Muscle of leg (tissue), 11 donors: ENCODE data around the gene MED8. TPM values are rescaled to one million over a fixed set of nuclear protein-coding genes. Genes with fewer than 3 reads are reported as not detected.

Experiments
- DNase-seq: peaks from one replicate; pipeline ENCODE4 v3.0.0; 2013
- H3K27ac ChIP-seq: one replicate; pipeline ENCODE4 v1.5.1; 2013; ENCODE audit warnings: mild to moderate bottlenecking, low read length, control low read depth
- H3K27me3 ChIP-seq: one replicate; pipeline ENCODE4 v1.6.1; 2013; ENCODE audit warnings: low read length; ENCODE audit not compliant: control insufficient read depth, insufficient read depth
- H3K36me3 ChIP-seq: one replicate; pipeline ENCODE4 v1.6.1; 2013; ENCODE audit warnings: low read length; ENCODE audit not compliant: control insufficient read depth, insufficient read depth
- H3K4me1 ChIP-seq: one replicate; pipeline ENCODE4 v1.6.1; 2013; ENCODE audit warnings: low read length; ENCODE audit not compliant: control insufficient read depth, insufficient read depth
- H3K4me3 ChIP-seq: one replicate; pipeline ENCODE4 v1.5.1; 2013; ENCODE audit warnings: low read length, control low read depth
- H3K9me3 ChIP-seq: replicated peaks from 2 replicates; pipeline ENCODE4 v1.6.1; 2013; ENCODE audit warnings: low read depth, low read length; ENCODE audit not compliant: control insufficient read depth
- WGBS: methylation state at CpG from one replicate; pipeline ENCODE4 v1.1.5; 2013; ENCODE audit warnings: missing lambda C conversion rate; ENCODE audit not compliant: insufficient coverage; 5-methylcytosine and 5-hydroxymethylcytosine counted together
- polyA plus RNA-seq, 8 donors: library from polyadenylated mRNA; unstranded; fragments of 120-200 nt; gene quantifications; one replicate each; pipeline versions ENCODE4 v1.2.1 to v1.2.3, GENCODE V29; 2013; ENCODE audit warnings: inconsistent platforms in 1 of 8, low replicate concordance in 1 of 8; ENCODE audit not compliant: insufficient read length in 8 of 8, insufficient read depth in 1 of 8
- total RNA-seq: library from RNA; stranded (reverse); fragments of 120-200 nt; gene quantifications from one replicate; pipeline ENCODE4 v1.2.4, GENCODE V29; 2013

The MED8 gene
- total and polyA plus RNA-seq, 9 donors: 24.7 to 35.0 (median 28.1) TPM

DNA sequence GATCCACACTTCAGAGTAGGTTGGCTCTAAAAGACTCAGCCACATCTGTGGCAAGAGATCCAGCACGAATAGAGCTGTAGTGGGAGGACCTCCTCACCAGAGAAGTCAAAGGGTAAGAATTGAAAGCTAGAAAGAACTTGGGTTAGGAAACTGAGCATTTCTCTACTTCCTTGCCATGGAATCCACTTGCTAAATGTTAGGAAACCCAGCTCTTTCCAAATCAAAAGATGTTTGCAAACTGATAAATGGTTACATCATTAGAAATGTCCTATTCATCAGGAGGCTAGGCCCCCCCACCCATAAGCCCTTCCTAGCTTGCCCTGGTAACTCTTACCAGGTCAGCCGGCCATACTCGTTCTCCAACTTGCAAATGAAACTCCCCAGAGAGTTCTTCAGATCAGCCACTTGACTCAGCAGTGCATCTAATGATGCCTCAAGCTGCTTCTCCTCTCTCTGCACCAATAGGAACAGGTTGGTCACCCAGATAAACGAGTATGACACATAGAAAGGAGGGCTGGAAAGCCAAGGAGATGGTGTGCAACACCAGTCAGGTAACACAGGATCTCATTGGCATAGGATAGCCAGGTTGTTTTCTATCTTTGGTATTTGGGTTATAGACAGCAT, 1.5 kb downstream of the MED8 start:
- no peak for DNase-seq
- no CpG with 5 or more reads among the region's 4 CpGs for WGBS
- H3K27me3 ChIP-seq: no peaks in the 10 kb centered on the region
- no peak overlapping the region for H3K27ac ChIP-seq
- H3K9me3 ChIP-seq: no peaks in the 10 kb centered on the region
- H3K4me3 ChIP-seq: no peak overlapping the region
- peaks cover 17% of the 10 kb centered on the region for H3K4me1 ChIP-seq
- H3K36me3 ChIP-seq: peaks cover 48% of the 10 kb centered on the region

GRCh38 chr1:43386676-43387075, 2.9 kb downstream of the MED8 start:
- Histone ChIP-seq H3K4me1 (peaks cover 20% of the 10 kb centered on the region), H3K27ac (no peak overlapping the region), H3K4me3 (no peak overlapping the region), H3K9me3 (no peaks in the 10 kb centered on the region), H3K27me3 (no peaks in the 10 kb centered on the region), H3K36me3 (peaks cover 62% of the 10 kb centered on the region)
- DNase-seq: no peak
- WGBS: 94% methylated on average over 4 of the region's 6 CpGs

- no peaks in the 10 kb centered on the region for H3K9me3 ChIP-seq
- H3K27ac ChIP-seq: no peak overlapping the region
- 100% methylated on average over 1 of the region's 2 CpGs for WGBS
- no peaks in the 10 kb centered on the region for H3K27me3 ChIP-seq
- peaks cover 74% of the 10 kb centered on the region for H3K36me3 ChIP-seq
- no peak overlapping the region for H3K4me3 ChIP-seq
- H3K4me1 ChIP-seq: peaks cover 8% of the 10 kb centered on the region
- no peak for DNase-seq
Measured at GRCh38 chr1:43383449-43383848, 6.2 kb downstream of the MED8 start.

DNA sequence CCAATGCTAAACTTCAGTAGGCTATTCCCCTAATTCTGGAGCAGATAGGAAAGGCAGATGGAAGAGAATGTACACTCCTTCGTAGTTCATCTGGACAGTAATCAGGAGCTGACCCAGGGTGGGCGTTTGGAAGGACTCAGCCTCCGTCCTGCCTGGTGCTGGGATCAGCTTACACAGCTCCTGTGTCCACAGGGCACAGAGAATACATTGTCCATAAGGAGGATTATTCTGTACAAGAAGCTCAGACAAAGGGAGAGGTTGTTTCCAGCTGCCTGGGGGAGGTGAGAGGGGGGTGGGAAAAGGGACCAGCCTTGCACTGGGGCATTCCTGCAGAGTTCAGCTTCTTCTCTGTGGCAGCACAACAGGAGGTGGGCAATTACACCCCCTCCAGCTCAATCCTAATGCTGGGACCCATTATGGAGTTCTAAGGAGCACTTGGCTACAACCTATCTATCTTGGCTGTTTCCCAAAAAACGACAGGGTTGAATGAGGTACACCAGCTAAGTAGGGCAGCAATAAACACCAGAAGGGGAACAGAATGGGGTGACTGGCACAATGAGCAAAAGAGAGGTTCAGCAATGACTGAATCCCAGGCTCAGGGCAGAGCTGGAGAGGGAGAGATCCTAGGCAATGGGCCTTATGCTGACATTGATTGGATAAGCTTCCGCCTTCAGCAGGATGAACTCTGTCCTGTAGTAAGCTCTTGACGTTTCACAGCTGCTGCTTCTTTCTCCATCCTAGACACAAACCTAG, 7.4 kb downstream of the MED8 start:
- H3K27ac ChIP-seq: no peak overlapping the region
- WGBS: 19% methylated on average over 4 of the region's 6 CpGs

DNA sequence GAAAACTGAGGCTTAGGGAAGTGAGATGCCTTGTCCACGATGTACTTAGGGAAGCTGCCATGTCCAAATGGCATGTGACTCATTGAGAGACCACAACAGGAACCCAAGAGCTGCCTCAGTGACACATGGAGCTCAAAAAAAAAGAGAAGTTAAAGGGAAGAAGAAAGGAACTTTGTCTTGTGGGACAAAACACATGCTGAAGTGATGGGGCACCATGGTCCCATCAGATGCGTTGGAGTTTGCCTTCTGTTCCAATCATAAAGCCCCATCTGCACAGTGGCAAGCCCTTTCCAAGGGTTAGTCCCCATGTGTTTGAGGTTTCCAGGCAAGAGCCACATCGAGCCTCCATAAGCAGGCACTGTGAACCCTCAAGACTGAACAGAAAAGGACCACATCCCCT, 8.0 kb downstream of the MED8 start:
- Histone ChIP-seq H3K36me3 (peaks cover 63% of the 10 kb centered on the region), H3K9me3 (no peaks in the 10 kb centered on the region), H3K27me3 (no peaks in the 10 kb centered on the region), H3K4me3 (no peak overlapping the region), H3K4me1 (peaks cover 3% of the 10 kb centered on the region), H3K27ac (no peak overlapping the region)
- WGBS: 87% methylated on average over 2 of the region's 3 CpGs
- DNase-seq: peak; percentile 63

More for the DNA sequence above, 7.4 kb downstream of the MED8 start:
- DNase-seq: no peak
- Histone ChIP-seq H3K36me3 (peaks cover 69% of the 10 kb centered on the region), H3K4me3 (no peak overlapping the region), H3K4me1 (peaks cover 3% of the 10 kb centered on the region), H3K27me3 (no peaks in the 10 kb centered on the region), H3K9me3 (no peaks in the 10 kb centered on the region)

DNA sequence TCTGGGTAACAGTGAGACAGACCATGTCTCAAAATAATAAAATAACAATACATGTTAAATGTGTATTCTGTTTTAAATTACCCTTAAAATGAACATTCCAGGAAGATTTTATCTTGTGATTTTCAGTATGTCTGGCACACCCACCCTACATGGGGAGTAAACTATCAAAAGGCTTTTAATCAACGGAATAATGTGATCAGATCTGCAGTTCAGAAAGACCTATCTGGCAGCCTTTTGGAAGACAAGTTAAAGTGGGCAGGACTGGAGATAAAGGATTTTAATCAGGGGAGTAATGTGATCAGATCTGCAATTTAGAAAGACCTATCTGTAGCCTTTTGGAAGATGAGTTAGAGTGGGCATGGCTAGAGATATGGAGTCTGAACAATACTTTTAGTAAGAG, 10.1 kb downstream of the MED8 start:
- Histone ChIP-seq H3K9me3 (no peaks in the 10 kb centered on the region), H3K36me3 (peaks cover 42% of the 10 kb centered on the region), H3K4me1 (peaks cover 3% of the 10 kb centered on the region), H3K27ac (no peak overlapping the region), H3K27me3 (no peaks in the 10 kb centered on the region), H3K4me3 (no peak overlapping the region)
- no CpG with 5 or more reads among the region's 1 CpG for WGBS
- no peak for DNase-seq

DNA sequence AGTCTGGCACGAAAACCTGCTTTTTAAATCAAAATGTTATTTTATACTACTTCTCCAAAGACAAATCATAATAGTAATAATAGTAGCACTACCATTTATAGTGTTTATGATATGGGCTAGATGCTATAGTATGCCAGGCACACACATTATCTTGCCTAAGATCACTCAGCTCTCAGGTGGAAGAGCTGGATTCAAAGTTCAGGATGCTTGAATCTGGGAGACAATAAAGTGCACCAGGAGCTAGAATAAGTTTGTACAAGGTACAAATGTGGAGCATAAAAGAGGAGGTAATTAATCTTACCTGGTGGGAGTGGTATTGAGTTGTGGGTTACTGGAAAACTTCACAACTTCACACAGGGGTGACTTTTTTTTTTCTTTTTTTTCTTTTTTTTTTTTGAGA, 11.8 kb downstream of the MED8 start:
- H3K27me3 ChIP-seq: no peaks in the 10 kb centered on the region
- no peak for DNase-seq
- peaks cover 29% of the 10 kb centered on the region for H3K36me3 ChIP-seq
- no peak overlapping the region for H3K27ac ChIP-seq
- no peaks in the 10 kb centered on the region for H3K9me3 ChIP-seq
- peaks cover 3% of the 10 kb centered on the region for H3K4me1 ChIP-seq
- no CpG with 5 or more reads among the region's 1 CpG for WGBS
- H3K4me3 ChIP-seq: no peak overlapping the region

DNA sequence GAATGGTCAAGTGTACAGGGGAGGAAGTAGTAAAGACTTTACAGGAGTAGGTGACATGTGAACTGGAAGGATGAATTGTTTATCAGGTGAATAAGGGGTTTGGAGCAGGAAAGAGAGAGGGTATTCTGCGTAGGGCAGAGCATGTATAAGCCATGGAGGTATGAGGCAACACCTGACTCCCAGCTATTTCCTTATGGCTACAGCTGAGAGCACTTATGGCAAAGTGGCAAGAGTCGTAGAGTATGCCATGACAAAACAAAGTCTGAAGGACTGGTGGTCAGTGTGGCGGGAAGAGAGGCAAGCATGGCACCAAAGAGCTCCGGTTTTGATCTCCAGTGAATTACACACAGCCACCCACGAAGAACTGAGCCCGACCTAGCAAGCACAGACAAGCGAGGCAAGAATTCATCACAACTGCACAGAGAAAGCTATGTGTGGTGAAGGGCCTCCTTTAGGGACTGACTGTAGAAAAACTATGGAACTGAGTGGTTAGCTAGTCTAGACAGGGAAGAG, 12.8 kb downstream of the MED8 start:
- WGBS: 93% methylated on average over 5 of the region's 7 CpGs
- H3K27ac ChIP-seq: no peak overlapping the region
- H3K27me3 ChIP-seq: no peaks in the 10 kb centered on the region
- no peak for DNase-seq
- no peaks in the 10 kb centered on the region for H3K4me1 ChIP-seq
- H3K4me3 ChIP-seq: no peak overlapping the region
- H3K36me3 ChIP-seq: peaks cover 19% of the 10 kb centered on the region
- no peaks in the 10 kb centered on the region for H3K9me3 ChIP-seq

DNA sequence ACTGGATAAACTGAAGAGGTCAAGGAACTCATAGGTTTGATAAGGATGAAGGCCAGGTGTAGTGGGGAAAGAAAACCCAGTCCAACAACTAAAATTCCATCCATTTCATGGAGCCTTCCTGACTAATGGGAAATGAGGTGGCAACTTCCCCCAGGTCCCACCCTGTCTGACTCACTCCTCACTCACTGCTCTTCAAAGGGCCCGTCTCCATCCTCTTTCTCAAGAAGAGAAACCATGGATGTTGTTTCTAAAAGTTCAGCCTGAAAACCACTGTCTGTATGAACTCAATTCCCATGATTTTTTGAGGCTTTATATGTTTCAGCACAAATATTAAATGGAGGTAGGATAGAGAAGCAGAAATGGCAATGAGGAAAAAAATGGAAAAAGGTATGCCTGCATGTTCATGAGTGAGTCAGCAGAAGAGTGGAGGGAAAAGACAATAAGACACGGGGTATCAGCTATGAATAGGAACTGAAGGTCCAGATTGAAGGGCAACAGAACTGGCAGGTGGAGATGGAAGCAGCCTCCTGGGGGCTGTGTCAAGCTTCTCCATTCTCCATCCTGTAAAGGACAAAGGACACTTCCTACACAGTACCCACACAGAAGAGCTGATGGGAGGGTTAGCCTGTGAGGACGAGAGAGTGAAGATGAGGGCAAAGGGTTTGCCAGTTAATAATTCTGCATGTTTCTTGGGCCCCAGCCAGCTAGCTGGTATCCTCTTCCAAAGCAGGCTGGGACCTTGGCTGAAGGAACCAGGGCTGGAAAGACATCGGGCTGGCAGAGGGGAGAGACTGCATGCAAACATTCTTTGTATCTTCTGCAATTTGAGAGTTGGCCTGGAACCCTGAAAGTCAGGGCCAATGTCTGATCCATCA, 16.3 kb downstream of the MED8 start:
- WGBS: 78% methylated on average over 3 of the region's 4 CpGs
- H3K36me3 ChIP-seq: peaks cover 9% of the 10 kb centered on the region
- no peak overlapping the region for H3K27ac ChIP-seq
- no peaks in the 10 kb centered on the region for H3K9me3 ChIP-seq
- no peak overlapping the region for H3K4me3 ChIP-seq
- H3K27me3 ChIP-seq: no peaks in the 10 kb centered on the region
- peaks cover 8% of the 10 kb centered on the region for H3K4me1 ChIP-seq
- DNase-seq: no peak

GRCh38 chr1:43372172-43372571, 17.4 kb downstream of the MED8 start:
- H3K27ac ChIP-seq: no peak overlapping the region
- H3K36me3 ChIP-seq: peaks cover 7% of the 10 kb centered on the region
- DNase-seq: no peak
- no peaks in the 10 kb centered on the region for H3K9me3 ChIP-seq
- no peaks in the 10 kb centered on the region for H3K27me3 ChIP-seq
- H3K4me1 ChIP-seq: peaks cover 11% of the 10 kb centered on the region
- 93% methylated on average over 2 of the region's 5 CpGs for WGBS
- no peak overlapping the region for H3K4me3 ChIP-seq
